HCT116 (cell line): ENCODE measurements around the gene MBLAC1. TPM values are rescaled to one million over a fixed set of nuclear protein-coding genes. Genes with fewer than 3 reads are reported as not detected.

Experiments used
- ATAC-seq: fragments of 200-7000 bp; cut with Tn5 transposase; 2 replicates; pipeline ENCODE4 v1.9.1; 2020; ENCODE audit warnings: mild to moderate bottlenecking, moderate library complexity
- BruUV-seq: library from RNA; stranded (reverse); fragments of 400-500 nt; replicated peaks from 2 replicates; lab custom pipeline; 2021; lab: Mats Ljungman, UMichigan
- CTCF ChIA-PET: fragments of 300-600 bp; sonication (Branson Sonifier 250); formaldehyde crosslinking; loops from one replicate; lab custom pipeline; 2021; ENCODE audit warnings: antibody characterized with exemption; lab: Charles Lee
- POLR2A ChIA-PET: fragments of 300-600, 350-600 bp; sonication (Branson Sonifier 250); formaldehyde crosslinking; loops from one replicate; lab custom pipeline; 2021; ENCODE audit warnings: antibody characterized with exemption; lab: Charles Lee
- RAD21 ChIA-PET, 2 experiments: fragments of 300-600 bp; sonication (Branson Sonifier 250); formaldehyde crosslinking; loops; one replicate each; lab custom pipeline; 2023; ENCODE audit warnings: low total read pairs in 2 of 2; ENCODE audit not compliant: uncharacterized antibody in 2 of 2, unreplicated experiment in 2 of 2, low non-redundant PET in 1 of 2; lab: Charles Lee
- DNase-seq: peaks from one replicate; pipeline ENCODE4 v3.0.0-alpha.2; 2010; ENCODE audit warnings: low read depth, low spot score
- H2AFZ ChIP-seq: fragments of 200-600 bp; shearing (Covaris generic), sonication (generic); 2 replicates; pipeline ENCODE4 v1.6.1; 2017; ENCODE audit warnings: low read depth, mixed run types, mixed read lengths, antibody characterized with exemption, low read length; ENCODE audit not compliant: poor library complexity, severe bottlenecking
- H3K27ac ChIP-seq: 2 replicates; pipeline ENCODE4 v1.5.1; 2012; ENCODE audit warnings: low read depth, low read length
- H3K27me3 ChIP-seq: fragments of 200-600 bp; sonication (generic); 2 replicates; pipeline ENCODE4 v1.6.1; 2016; ENCODE audit warnings: mixed run types, low read length, mixed read lengths; ENCODE audit not compliant: insufficient read depth
- H3K36me3 ChIP-seq, 2 experiments: fragments of 200-500 bp in 1 of 2; fragments of 200-600 bp in 1 of 2; sonication (Bioruptor generic) in 1 of 2; sonication (generic) in 1 of 2; 2 replicates each; pipeline versions ENCODE4 v1.5.1 to v1.6.1; 2014 to 2016; ENCODE audit warnings: low read length in 2 of 2, inconsistent platforms in 1 of 2, mixed read lengths in 1 of 2, mixed run types in 1 of 2; ENCODE audit not compliant: insufficient read depth in 2 of 2, control insufficient read depth in 1 of 2
- H3K4me1 ChIP-seq, 2 experiments: fragments of 200-600 bp in 1 of 2; sonication (generic) in 1 of 2; 2 replicates each; pipeline versions ENCODE4 v1.5.1 to v1.6.1; 2012 to 2017; ENCODE audit warnings: low read length in 2 of 2, inconsistent platforms in 1 of 2, mild to moderate bottlenecking in 1 of 2, mixed read lengths in 1 of 2, mixed run types in 1 of 2, moderate library complexity in 1 of 2; ENCODE audit not compliant: insufficient read depth in 2 of 2, control insufficient read depth in 1 of 2
- H3K4me2 ChIP-seq: fragments of 200-600 bp; sonication (generic); 2 replicates; pipeline ENCODE4 v1.6.1; 2017; ENCODE audit warnings: mixed run types, low read length, mixed read lengths
- H3K4me3 ChIP-seq, 2 experiments: fragments of 200-600 bp in 1 of 2; sonication (generic) in 1 of 2; replicated peaks in 1 of 2; 2 replicates each; pipeline ENCODE4 v1.5.1; 2011 to 2016; ENCODE audit warnings: low read length in 2 of 2, control low read depth in 1 of 2, low read depth in 1 of 2, mild to moderate bottlenecking in 1 of 2, mixed read lengths in 1 of 2, mixed run types in 1 of 2
- H3K79me2 ChIP-seq: fragments of 200-600 bp; sonication (generic); 2 replicates; pipeline ENCODE4 v1.6.1; 2017; ENCODE audit warnings: mild to moderate bottlenecking, mixed run types, low read length, moderate library complexity, mixed read lengths; ENCODE audit not compliant: insufficient read depth
- H3K9ac ChIP-seq: fragments of 200-600 bp; sonication (generic); 2 replicates; pipeline ENCODE4 v1.6.1; 2016; ENCODE audit warnings: low read length, mixed read lengths
- H3K9me2 ChIP-seq: fragments of 200-600 bp; sonication (generic), shearing (Covaris generic); 2 replicates; pipeline ENCODE4 v1.6.1; 2017; ENCODE audit warnings: mixed run types, mild to moderate bottlenecking, moderate library complexity; ENCODE audit not compliant: insufficient read depth
- H3K9me3 ChIP-seq, 2 experiments: fragments of 200-500 bp in 1 of 2; fragments of 200-600 bp in 1 of 2; sonication (Bioruptor generic) in 1 of 2; sonication (generic) in 1 of 2; 2 replicates each; pipeline ENCODE4 v1.6.1; 2014 to 2017; ENCODE audit warnings: low read length in 2 of 2, mixed read lengths in 2 of 2, inconsistent platforms in 1 of 2, low read depth in 1 of 2, mild to moderate bottlenecking in 1 of 2, mixed run types in 1 of 2, moderate library complexity in 1 of 2; ENCODE audit not compliant: control insufficient read depth in 1 of 2, insufficient read depth in 1 of 2
- H4K20me1 ChIP-seq: fragments of 200-600 bp; sonication (generic), shearing (Covaris generic); 2 replicates; pipeline ENCODE4 v1.6.1; 2017; ENCODE audit warnings: mixed run types, mild to moderate bottlenecking, moderate library complexity; ENCODE audit not compliant: insufficient read depth
- ELF1 ChIP-seq: IDR thresholded peaks from 2 replicates; pipeline ENCODE4 v1.6.1; 2012; ENCODE audit warnings: low read depth, borderline replicate concordance
- POLR2A ChIP-seq: IDR thresholded peaks from 2 replicates; pipeline ENCODE4 v1.7.0; 2011; ENCODE audit warnings: borderline replicate concordance; ENCODE audit not compliant: insufficient read depth, insufficient read length; ENCODE audit errors: extremely low read depth
- POLR2AphosphoS5 ChIP-seq: IDR thresholded peaks from 2 replicates; pipeline ENCODE4 v1.6.1; 2011; ENCODE audit warnings: mild to moderate bottlenecking, low read depth, low read length, moderate library complexity
- SP1 ChIP-seq: IDR thresholded peaks from 2 replicates; pipeline ENCODE4 v1.6.1; 2012; ENCODE audit warnings: low read depth
- TCF7L2 ChIP-seq: IDR thresholded peaks from 2 replicates; pipeline ENCODE4 v1.7.0; 2011; ENCODE audit warnings: borderline replicate concordance, inconsistent platforms; ENCODE audit not compliant: insufficient read depth, insufficient read length; ENCODE audit errors: extremely low read depth
- ZFX ChIP-seq: fragments of 450-650 bp; IDR thresholded peaks from 2 replicates; pipeline ENCODE4 v1.6.1; 2017
- ZNF274 ChIP-seq: fragments of 200-500 bp; sonication (Bioruptor generic); IDR thresholded peaks from 2 replicates; pipeline ENCODE4 v1.6.1; 2014; ENCODE audit warnings: mild to moderate bottlenecking, low read depth, low read length, inconsistent platforms
- intact Hi-C: fragments of 100-400 bp; cut with micrococcal nuclease; formaldehyde crosslinking; loops from 2 replicates; pipeline ENCODE4 v1.10.0; 2022
- total RNA-seq: library from RNA; stranded (reverse); gene quantifications from one replicate; pipeline ENCODE4 v1.2.1, GENCODE V29; 2021; ENCODE audit not compliant: unreplicated experiment
- TF ChIP-seq, protein P1 (sequence below): IDR thresholded peaks from 2 replicates; pipeline ENCODE4 v1.6.1; 2012

Gene MBLAC1
- total RNA-seq, 1 experiment from 2014 or later = 2.0 TPM

- no peak for DNase-seq
- ChIA-PET RAD21 (no interaction called here), CTCF (no interaction called here)
- no TSS peak for BruUV-seq
- no peaks in the 10 kb centered on the region for H3K9me2 ChIP-seq
- ATAC-seq = no peak
- TF ChIP-seq POLR2AphosphoS5 (0 out of 2 replicates have a peak, but pooled peaks have one; percentile 3), POLR2A (no peak)
- TF ChIP-seq, all 23 proteins: peak for 1
- intact Hi-C loops = no loop called here
- peaks cover 71% of the 10 kb centered on the region for H3K79me2 ChIP-seq
- no peak overlapping the region for H3K9ac ChIP-seq
- no peak overlapping the region for H2AFZ ChIP-seq
- no peak overlapping the region for H3K4me2 ChIP-seq
- POLR2A ChIA-PET = no interaction called here
- no peaks in the 10 kb centered on the region for H3K9me3 ChIP-seq
- H3K4me3 ChIP-seq = no peak overlapping the region
- peaks cover 70 to 93% of the 10 kb centered on the region in 2 experiments for H3K36me3 ChIP-seq
- peaks cover 0 to 14% of the 10 kb centered on the region in 2 experiments; a peak in 3 of 4 replicates for H3K4me1 ChIP-seq
- H4K20me1 ChIP-seq = peaks cover 23% of the 10 kb centered on the region
- H3K27ac ChIP-seq = peak overlapping the region; percentile 13; the same call in 1 of the 2 replicates
- no peaks in the 10 kb centered on the region for H3K27me3 ChIP-seq
Measured at GRCh38 chr7:100095289-100095688, 31.5 kb upstream of the MBLAC1 start.

DNA sequence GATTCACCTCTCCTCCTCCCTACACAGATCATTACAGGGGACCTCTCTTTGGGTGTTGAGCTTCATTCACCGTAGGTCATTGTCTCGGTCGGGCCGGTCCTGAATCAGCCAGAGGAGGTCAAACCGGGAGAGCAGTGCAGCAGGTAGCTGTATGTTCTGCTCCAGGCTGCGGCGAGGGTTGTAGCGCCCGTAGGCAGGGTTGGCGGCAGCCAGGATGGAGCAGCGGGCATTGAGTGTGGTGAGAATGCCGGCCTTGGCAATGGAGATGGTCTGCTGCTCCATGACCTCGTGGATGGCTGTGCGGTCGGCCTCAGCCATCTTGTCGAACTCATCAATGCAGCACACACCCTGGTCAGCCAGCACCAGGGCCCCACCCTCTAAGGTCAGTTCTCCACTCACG, 31.1 kb upstream of the MBLAC1 start:
- Histone ChIP-seq H3K4me1 (peaks cover 0 to 10% of the 10 kb centered on the region in 2 experiments; a peak in 3 of 4 replicates), H3K27me3 (no peaks in the 10 kb centered on the region), H3K9me3 (no peaks in the 10 kb centered on the region), H3K27ac (peak overlapping the region; percentile 15; the same call in 1 of the 2 replicates), H3K79me2 (peaks cover 71% of the 10 kb centered on the region), H3K36me3 (peaks cover 67 to 89% of the 10 kb centered on the region in 2 experiments), H3K4me2 (no peak overlapping the region), H3K9me2 (no peaks in the 10 kb centered on the region), H3K9ac (no peak overlapping the region), H2AFZ (no peak overlapping the region), H4K20me1 (peaks cover 23% of the 10 kb centered on the region), H3K4me3 (no peak overlapping the region)
- ChIA-PET POLR2A (no interaction called here), CTCF (no interaction called here), RAD21 (no interaction called here)
- DNase-seq (no peak), ATAC-seq (no peak)
- intact Hi-C loops = no loop called here
- no peak for TF ChIP-seq SP1
- no peak for TF ChIP-seq TCF7L2
- 0 out of 2 replicates have a peak, but pooled peaks have one; percentile 12 for TF ChIP-seq POLR2AphosphoS5
- TF ChIP-seq ELF1 = no peak
- TF ChIP-seq ZFX = no peak
- TF ChIP-seq, protein P1, sequence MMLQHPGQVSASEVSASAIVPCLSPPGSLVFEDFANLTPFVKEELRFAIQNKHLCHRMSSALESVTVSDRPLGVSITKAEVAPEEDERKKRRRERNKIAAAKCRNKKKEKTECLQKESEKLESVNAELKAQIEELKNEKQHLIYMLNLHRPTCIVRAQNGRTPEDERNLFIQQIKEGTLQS = no peak
- TF ChIP-seq POLR2A = no peak
- TF ChIP-seq ZNF274 = no peak
- no TSS peak for BruUV-seq
